ENCODE results near the gene DNAJC3.
"Not testable (repeated sequence)": the region's sequence is repeated elsewhere in the genome, so short reads cannot be mapped to it uniquely, and the experiment has no call there.

GRCh38 chr13:95762626-95763025, 85.7 kb downstream of the DNAJC3 start:
- not testable (repeated sequence) for TF ChIP-seq CTCF (optimal IDR thresholded peaks at IDR 0.05 in 1 of 3, IDR thresholded peaks at IDR 0.05 in 1 of 3, conservative IDR thresholded peaks at IDR 0.05 in 1 of 3; ENCODE audit: extremely low read depth in 1 of 3, insufficient read depth in 2 of 3, low read length in 3 of 3); EZH2 (IDR thresholded peaks at IDR 0.05; ENCODE audit: low read length)
